CD4-positive, alpha-beta T cell treated with Interferon gamma for 1 hour (primary cell): ENCODE results near the gene DYRK2.
A peak's percentile ranks its signal among the peaks of the same experiment; 100 is the strongest.

Experiments used
- DNase-seq: peaks from one replicate; pipeline ENCODE4 v3.0.0-alpha.2; 2020

The DYRK2 gene

GRCh38 chr12:67646775-67647174, 1.8 kb upstream of the DYRK2 start:
- DNase-seq = no peak

- DNase-seq = no peak
Measured at GRCh38 chr12:67647181-67647798, 1.3 kb upstream of the DYRK2 start.

- DNase-seq = peak; percentile 65
Measured at GRCh38 chr12:67647799-67648520, 585 bp upstream of the DYRK2 start.

GRCh38 chr12:67649261-67649569, 670 bp downstream of the DYRK2 start:
- DNase-seq = no peak

- DNase-seq = peak; percentile 22
Measured at GRCh38 chr12:67649570-67650387, 1.2 kb downstream of the DYRK2 start.

- DNase-seq = no peak
Measured at GRCh38 chr12:67650388-67651131, 2.0 kb downstream of the DYRK2 start.

- peak; percentile 18 for DNase-seq
Measured at GRCh38 chr12:67651132-67651695, 2.7 kb downstream of the DYRK2 start.

- DNase-seq = no peak
Measured at GRCh38 chr12:67655829-67656228, 7.3 kb downstream of the DYRK2 start.

GRCh38 chr12:67656251-67656650, 7.7 kb downstream of the DYRK2 start:
- DNase-seq = no peak

- DNase-seq = no peak
Measured at GRCh38 chr12:67658486-67658885, 9.9 kb downstream of the DYRK2 start.

GRCh38 chr12:67659292-67659691, 10.7 kb downstream of the DYRK2 start:
- DNase-seq = no peak

GRCh38 chr12:67661311-67662021, 12.9 kb downstream of the DYRK2 start:
- no peak for DNase-seq

GRCh38 chr12:67662910-67663538, 14.5 kb downstream of the DYRK2 start:
- no peak for DNase-seq

GRCh38 chr12:67664171-67664570, 15.6 kb downstream of the DYRK2 start:
- no peak for DNase-seq

- no peak for DNase-seq
Measured at GRCh38 chr12:67665679-67666078, 17.1 kb downstream of the DYRK2 start.

- DNase-seq = no peak
Measured at GRCh38 chr12:67666605-67667004, 18.1 kb downstream of the DYRK2 start.

- no peak for DNase-seq
Measured at GRCh38 chr12:67667276-67668073, 18.9 kb downstream of the DYRK2 start.

GRCh38 chr12:67669217-67669933, 20.8 kb downstream of the DYRK2 start:
- DNase-seq = no peak

- DNase-seq = no peak
Measured at GRCh38 chr12:67669934-67670631, 21.5 kb downstream of the DYRK2 start.

GRCh38 chr12:67671419-67671818, 22.9 kb downstream of the DYRK2 start:
- no peak for DNase-seq
